AML-193 (cell line): ENCODE results near the gene SERPIND1.
"Not testable (repeated sequence)": the region's sequence is repeated elsewhere in the genome, so short reads cannot be mapped to it uniquely, and the experiment has no call there.

Experiments used
- DNase-seq, 2 experiments: peaks; one replicate each; lab custom pipeline; 2025; lab: John Stamatoyannopoulos, UW

SERPIND1 gene

GRCh38 chr22:20815477-20816050 is 41.7 kb downstream of the SERPIND1 start:
- no peak for DNase-seq

DNA sequence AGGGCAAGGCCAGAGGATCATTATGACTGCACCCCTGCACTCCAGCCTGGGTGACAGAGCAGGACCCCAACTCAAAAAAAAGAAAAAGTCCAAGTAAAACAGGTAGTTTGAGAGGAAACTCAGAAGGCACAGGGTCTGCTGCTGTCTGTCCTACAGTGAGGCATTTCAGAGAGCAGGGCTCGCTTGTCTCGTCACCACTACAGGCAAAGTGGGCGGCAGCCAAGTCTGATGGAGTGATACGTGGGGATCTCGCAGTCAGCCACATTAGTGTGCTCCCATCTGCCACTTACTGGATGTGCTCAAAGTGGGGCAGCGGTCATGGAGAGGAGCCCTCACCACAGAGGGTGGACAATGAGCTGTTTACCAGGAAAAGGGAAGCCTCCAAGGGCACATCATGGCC is 42.6 kb downstream of the SERPIND1 start:
- no peak for DNase-seq

- no peak for DNase-seq
Observed at GRCh38 chr22:20818471-20818870, 44.6 kb downstream of the SERPIND1 start.

GRCh38 chr22:20819471-20819870 is 45.6 kb downstream of the SERPIND1 start:
- DNase-seq: no peak

DNA sequence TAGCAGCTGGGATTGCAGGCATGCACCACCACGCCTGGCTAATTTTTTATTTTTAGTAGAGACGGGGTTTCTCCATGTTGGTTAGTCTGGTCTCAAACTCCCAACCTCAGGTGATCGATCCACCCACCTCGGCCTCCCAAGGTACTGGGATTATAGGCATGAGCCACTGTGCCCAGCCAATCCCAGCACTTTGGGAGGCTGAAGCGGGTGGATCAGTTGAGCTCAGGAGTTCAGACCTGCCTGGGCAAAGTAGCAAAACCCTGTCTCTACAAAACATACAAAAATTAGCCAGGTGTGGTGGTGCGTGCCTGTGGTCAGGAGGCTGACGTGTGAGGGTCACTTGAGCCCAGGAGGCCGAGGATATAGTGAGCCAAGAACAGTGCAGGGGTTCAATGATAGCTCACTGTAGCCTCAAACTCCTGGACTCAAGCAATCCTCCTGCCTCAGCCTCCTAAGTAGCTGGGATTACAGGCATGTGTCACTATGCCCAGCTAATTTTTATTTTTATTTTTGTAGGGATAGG is 47.9 kb downstream of the SERPIND1 start:
- DNase-seq: not testable (repeated sequence)

DNA sequence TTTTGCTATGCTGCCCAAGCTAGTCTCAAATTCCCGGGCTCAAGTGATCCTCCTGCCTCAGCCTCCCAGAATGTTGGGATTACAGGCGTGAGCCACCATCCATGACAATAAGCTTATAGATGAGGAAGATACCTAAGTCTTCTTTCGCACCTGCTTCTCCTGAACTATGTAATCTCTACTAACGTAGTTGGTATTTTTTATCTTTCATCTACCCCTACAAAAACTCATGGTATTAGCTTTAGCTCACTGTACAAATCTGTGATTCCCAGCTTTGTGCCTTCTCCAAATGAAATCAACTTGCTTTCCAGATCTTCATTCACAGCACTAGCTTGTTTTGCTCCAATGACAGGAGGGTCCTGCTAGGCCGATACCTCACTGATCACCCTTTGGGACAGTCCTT is 48.3 kb downstream of the SERPIND1 start:
- DNase-seq: no peak

DNA sequence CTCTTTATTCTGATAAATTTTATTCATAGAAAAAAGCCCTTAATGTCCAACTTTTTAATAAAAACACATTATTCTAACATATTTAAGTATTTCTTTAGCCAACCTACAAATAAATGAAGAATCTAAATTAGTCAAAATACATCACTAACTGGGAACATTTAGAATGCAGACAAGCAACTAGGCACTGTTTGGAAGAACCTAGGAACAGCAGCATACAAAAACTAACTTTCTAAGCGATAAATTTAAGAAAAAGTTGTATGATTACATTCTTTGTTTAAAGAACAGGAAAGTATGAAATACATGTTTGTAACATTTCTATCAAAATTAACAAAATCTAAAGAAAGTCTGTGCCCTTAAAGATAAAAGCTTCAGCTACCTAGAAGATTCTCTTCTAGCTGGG is 49.4 kb downstream of the SERPIND1 start:
- DNase-seq: no peak

- not testable (repeated sequence) for DNase-seq
Observed at GRCh38 chr22:20825216-20825615, 51.3 kb downstream of the SERPIND1 start.

DNA sequence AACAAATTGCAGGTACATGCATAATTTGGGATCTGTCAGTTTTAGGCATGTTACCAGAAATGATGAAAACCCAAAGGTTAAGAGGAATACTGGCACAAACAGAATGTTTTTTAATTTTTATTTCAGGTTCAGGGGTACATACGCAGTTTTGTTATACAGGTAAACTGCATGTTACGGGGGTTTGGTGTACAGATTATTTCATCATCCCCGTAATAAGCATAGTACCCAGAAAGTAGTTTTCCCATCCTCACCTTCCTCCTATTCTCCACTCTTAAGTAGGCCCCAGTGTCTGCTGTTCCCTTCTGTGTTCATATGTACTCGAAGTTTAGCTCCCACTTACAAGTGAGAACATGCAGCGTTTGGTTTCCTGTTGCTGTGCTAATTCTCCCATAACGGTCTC is 51.7 kb downstream of the SERPIND1 start:
- DNase-seq: no peak

DNA sequence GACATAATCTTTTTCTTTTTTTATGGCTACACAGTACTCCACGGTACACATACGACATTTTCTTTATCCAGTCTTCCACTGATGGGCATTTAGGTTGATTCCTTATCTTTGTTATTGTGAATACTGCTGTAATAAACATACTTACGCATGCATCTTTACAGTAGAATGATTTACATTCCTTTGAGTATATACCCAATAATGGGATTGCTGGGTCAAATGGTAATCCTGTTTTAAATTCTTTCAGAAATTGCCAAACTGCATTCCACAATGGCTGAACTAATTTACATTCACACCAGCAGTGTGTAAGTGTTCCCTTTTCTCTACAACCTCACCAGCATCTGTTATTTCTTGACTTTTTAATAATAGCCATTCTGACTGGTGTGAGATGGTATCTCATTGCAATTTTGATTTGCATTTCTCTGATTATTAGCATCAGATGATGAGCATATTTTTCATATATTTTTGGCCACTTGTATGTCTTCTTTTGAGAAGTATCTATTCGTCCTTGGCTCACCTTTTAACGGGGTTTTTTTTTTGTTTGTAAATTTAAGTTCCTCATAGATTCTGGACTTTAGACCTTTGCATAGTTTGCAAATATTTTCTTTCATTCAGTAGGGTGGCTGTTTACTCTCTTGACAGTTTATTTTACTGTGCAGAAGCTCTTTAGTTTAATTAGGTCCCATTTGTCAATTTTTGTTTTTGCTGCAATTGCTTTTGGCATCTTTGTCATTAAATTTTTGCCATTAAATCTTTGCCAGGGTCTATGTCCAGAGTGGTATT is 52.6 kb downstream of the SERPIND1 start:
- DNase-seq: not testable (repeated sequence)

- DNase-seq: no peak
Observed at GRCh38 chr22:20829491-20830134, 55.7 kb downstream of the SERPIND1 start.

GRCh38 chr22:20833225-20833665 is 59.3 kb downstream of the SERPIND1 start:
- DNase-seq: no peak

DNA sequence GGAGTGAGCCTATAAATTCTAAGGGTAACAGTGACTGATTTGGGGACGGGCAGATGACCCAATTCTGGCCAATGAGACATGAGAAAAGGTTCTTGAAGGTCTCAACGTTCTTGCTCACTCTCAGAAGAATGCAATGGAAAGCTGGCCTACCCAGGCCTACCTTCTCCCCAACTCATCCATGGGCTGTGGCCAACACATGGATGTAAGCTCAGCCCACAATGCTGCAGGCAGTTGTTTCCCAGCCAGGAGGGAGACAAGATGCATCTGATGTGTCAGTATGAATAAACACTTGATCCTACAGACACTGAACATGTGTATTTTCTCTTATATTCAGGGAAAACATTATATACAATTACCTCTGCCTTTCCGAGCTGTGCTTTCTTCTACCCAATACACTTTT is 60.3 kb downstream of the SERPIND1 start:
- no peak for DNase-seq

GRCh38 chr22:20834725-20835124 is 60.8 kb downstream of the SERPIND1 start:
- no peak for DNase-seq
